ENCODE measurements around the gene TBCE.

Gene TBCE

GRCh38 chr1:235336903-235337302 is 30.3 kb upstream of the TBCE start:
- no peak overlapping the region for H3K4me2 ChIP-seq (ENCODE audit: insufficient read depth, low read length, poor library complexity, severe bottlenecking)
- H2BK15ac ChIP-seq (ENCODE audit: low read length): no peak overlapping the region
- no peak overlapping the region for H4K91ac ChIP-seq (ENCODE audit: low read depth, low read length, poor library complexity)
- H4K8ac ChIP-seq (ENCODE audit: low read depth, low read length): no peak overlapping the region
- H3K4me3 ChIP-seq (ENCODE audit: low read length in 2 of 2): no peak overlapping the region
- H2BK120ac ChIP-seq (ENCODE audit: low read depth, low read length): no peak overlapping the region
- H3K4ac ChIP-seq (ENCODE audit: low read length): no peak overlapping the region
- no CpG with 5 or more reads among the region's 4 CpGs for WGBS, 2 donors (ENCODE audit: extremely low coverage in 2 of 2, insufficient read length in 2 of 2, insufficient replicate concordance in 1 of 2)
- H3K4me1 ChIP-seq (ENCODE audit: control insufficient read depth in 2 of 2, insufficient read depth in 1 of 2, low read depth in 1 of 2, low read length in 2 of 2): no peaks in the 10 kb centered on the region
- no peak overlapping the region for H3K23ac ChIP-seq (ENCODE audit: low read depth, low read length, poor library complexity)
- no peak overlapping the region for H2BK5ac ChIP-seq (ENCODE audit: low read length)
- H2BK12ac ChIP-seq (ENCODE audit: low read length): no peak overlapping the region
- no peak overlapping the region for H3K27ac ChIP-seq (replicated peaks; ENCODE audit: low read length)
- H3K36me3 ChIP-seq (replicated peaks in 1 of 2; ENCODE audit: control insufficient read depth in 2 of 2, insufficient read depth in 2 of 2, low read length in 2 of 2): peaks cover 8 to 67% of the 10 kb centered on the region in 2 donors
- H2AK5ac ChIP-seq (ENCODE audit: low read depth, low read length): no peak overlapping the region
- no peak overlapping the region for H3K14ac ChIP-seq (ENCODE audit: low read length)
- no peak overlapping the region for H3K18ac ChIP-seq (ENCODE audit: low read length)
- no peak for DNase-seq (ENCODE audit: low spot score)
- H3K9me3 ChIP-seq (replicated peaks in 1 of 2; ENCODE audit: control insufficient read depth in 2 of 2, insufficient read depth in 1 of 2, low read depth in 1 of 2, low read length in 2 of 2): no peaks in the 10 kb centered on the region
- no peaks in the 10 kb centered on the region for H3K27me3 ChIP-seq (ENCODE audit: control insufficient read depth in 3 of 3, insufficient read depth in 3 of 3, low read depth in 1 of 3, low read length in 3 of 3)
- no peak overlapping the region for H2AFZ ChIP-seq (ENCODE audit: low read length)
- H3K9ac ChIP-seq (ENCODE audit: low read depth, low read length, poor library complexity): no peak overlapping the region
- H3K79me1 ChIP-seq (ENCODE audit: low read depth, low read length): no peaks in the 10 kb centered on the region

- H4K91ac ChIP-seq (ENCODE audit: low read depth, low read length, poor library complexity): no peak overlapping the region
- no peak overlapping the region for H2AK5ac ChIP-seq (ENCODE audit: low read depth, low read length)
- H2BK12ac ChIP-seq (ENCODE audit: low read length): no peak overlapping the region
- no peak overlapping the region for H3K14ac ChIP-seq (ENCODE audit: low read length)
- H3K4me3 ChIP-seq (ENCODE audit: low read length in 2 of 2): no peak overlapping the region
- H3K4me1 ChIP-seq (ENCODE audit: control insufficient read depth in 2 of 2, insufficient read depth in 1 of 2, low read depth in 1 of 2, low read length in 2 of 2): no peaks in the 10 kb centered on the region
- no peak overlapping the region for H3K9ac ChIP-seq (ENCODE audit: low read depth, low read length, poor library complexity)
- no peak overlapping the region for H2BK120ac ChIP-seq (ENCODE audit: low read depth, low read length)
- no peaks in the 10 kb centered on the region for H3K9me3 ChIP-seq (replicated peaks in 1 of 2; ENCODE audit: control insufficient read depth in 2 of 2, insufficient read depth in 1 of 2, low read depth in 1 of 2, low read length in 2 of 2)
- H3K4ac ChIP-seq (ENCODE audit: low read length): no peak overlapping the region
- no peaks in the 10 kb centered on the region for H3K79me1 ChIP-seq (ENCODE audit: low read depth, low read length)
- H3K36me3 ChIP-seq (replicated peaks in 1 of 2; ENCODE audit: control insufficient read depth in 2 of 2, insufficient read depth in 2 of 2, low read length in 2 of 2): peaks cover 14 to 83% of the 10 kb centered on the region in 2 donors
- no peak overlapping the region for H2AFZ ChIP-seq (ENCODE audit: low read length)
- DNase-seq (ENCODE audit: low spot score): no peak
- H3K4me2 ChIP-seq (ENCODE audit: insufficient read depth, low read length, poor library complexity, severe bottlenecking): no peak overlapping the region
- no peak overlapping the region for H3K27ac ChIP-seq (replicated peaks; ENCODE audit: low read length)
- H2BK5ac ChIP-seq (ENCODE audit: low read length): no peak overlapping the region
- H2BK15ac ChIP-seq (ENCODE audit: low read length): no peak overlapping the region
- H3K23ac ChIP-seq (ENCODE audit: low read depth, low read length, poor library complexity): no peak overlapping the region
- no CpG with 5 or more reads among the region's 8 CpGs for WGBS, 2 donors (ENCODE audit: extremely low coverage in 2 of 2, insufficient read length in 2 of 2, insufficient replicate concordance in 1 of 2)
- H3K18ac ChIP-seq (ENCODE audit: low read length): no peak overlapping the region
- no peak overlapping the region for H4K8ac ChIP-seq (ENCODE audit: low read depth, low read length)
- no peaks in the 10 kb centered on the region for H3K27me3 ChIP-seq (ENCODE audit: control insufficient read depth in 3 of 3, insufficient read depth in 3 of 3, low read depth in 1 of 3, low read length in 3 of 3)
Measured at GRCh38 chr1:235339746-235340145, 27.5 kb upstream of the TBCE start.

- Histone ChIP-seq H3K27ac (replicated peaks; ENCODE audit: low read length) (no peak overlapping the region), H3K79me1 (ENCODE audit: low read depth, low read length) (no peaks in the 10 kb centered on the region), H2BK12ac (ENCODE audit: low read length) (no peak overlapping the region), H3K4me1 (ENCODE audit: control insufficient read depth in 2 of 2, insufficient read depth in 1 of 2, low read depth in 1 of 2, low read length in 2 of 2) (no peaks in the 10 kb centered on the region), H3K18ac (ENCODE audit: low read length) (no peak overlapping the region), H4K91ac (ENCODE audit: low read depth, low read length, poor library complexity) (no peak overlapping the region), H3K36me3 (replicated peaks in 1 of 2; ENCODE audit: control insufficient read depth in 2 of 2, insufficient read depth in 2 of 2, low read length in 2 of 2) (peaks cover 14 to 82% of the 10 kb centered on the region in 2 donors), H3K14ac (ENCODE audit: low read length) (no peak overlapping the region), H3K9ac (ENCODE audit: low read depth, low read length, poor library complexity) (no peak overlapping the region), H2BK5ac (ENCODE audit: low read length) (no peak overlapping the region), H3K27me3 (ENCODE audit: control insufficient read depth in 3 of 3, insufficient read depth in 3 of 3, low read depth in 1 of 3, low read length in 3 of 3) (no peaks in the 10 kb centered on the region), H2BK15ac (ENCODE audit: low read length) (no peak overlapping the region), H4K8ac (ENCODE audit: low read depth, low read length) (no peak overlapping the region), H2AFZ (ENCODE audit: low read length) (no peak overlapping the region), H2AK5ac (ENCODE audit: low read depth, low read length) (no peak overlapping the region), H2BK120ac (ENCODE audit: low read depth, low read length) (no peak overlapping the region), H3K4me3 (ENCODE audit: low read length in 2 of 2) (no peak overlapping the region), H3K4ac (ENCODE audit: low read length) (no peak overlapping the region), H3K23ac (ENCODE audit: low read depth, low read length, poor library complexity) (no peak overlapping the region), H3K4me2 (ENCODE audit: insufficient read depth, low read length, poor library complexity, severe bottlenecking) (no peak overlapping the region), H3K9me3 (replicated peaks in 1 of 2; ENCODE audit: control insufficient read depth in 2 of 2, insufficient read depth in 1 of 2, low read depth in 1 of 2, low read length in 2 of 2) (no peaks in the 10 kb centered on the region)
- no CpG with 5 or more reads among the region's 1 CpG for WGBS, 2 donors (ENCODE audit: extremely low coverage in 2 of 2, insufficient read length in 2 of 2, insufficient replicate concordance in 1 of 2)
- DNase-seq (ENCODE audit: low spot score): no peak
Measured at GRCh38 chr1:235341334-235341733, 25.9 kb upstream of the TBCE start.

- no CpG with 5 or more reads among the region's 6 CpGs for WGBS, 2 donors (ENCODE audit: extremely low coverage in 2 of 2, insufficient read length in 2 of 2, insufficient replicate concordance in 1 of 2)
- no peak overlapping the region for H3K4ac ChIP-seq (ENCODE audit: low read length)
Measured at GRCh38 chr1:235342039-235342438, 25.2 kb upstream of the TBCE start.

More at GRCh38 chr1:235342039-235342438, 25.2 kb upstream of the TBCE start:
- Histone ChIP-seq H2AFZ (ENCODE audit: low read length) (no peak overlapping the region), H3K14ac (ENCODE audit: low read length) (no peak overlapping the region), H3K18ac (ENCODE audit: low read length) (no peak overlapping the region), H3K23ac (ENCODE audit: low read depth, low read length, poor library complexity) (no peak overlapping the region), H3K36me3 (replicated peaks in 1 of 2; ENCODE audit: control insufficient read depth in 2 of 2, insufficient read depth in 2 of 2, low read length in 2 of 2) (peaks cover 12 to 82% of the 10 kb centered on the region in 2 donors), H3K27me3 (ENCODE audit: control insufficient read depth in 3 of 3, insufficient read depth in 3 of 3, low read depth in 1 of 3, low read length in 3 of 3) (no peaks in the 10 kb centered on the region), H3K79me1 (ENCODE audit: low read depth, low read length) (no peaks in the 10 kb centered on the region), H3K9ac (ENCODE audit: low read depth, low read length, poor library complexity) (no peak overlapping the region), H3K27ac (replicated peaks; ENCODE audit: low read length) (no peak overlapping the region), H4K8ac (ENCODE audit: low read depth, low read length) (no peak overlapping the region), H4K91ac (ENCODE audit: low read depth, low read length, poor library complexity) (no peak overlapping the region), H2BK5ac (ENCODE audit: low read length) (no peak overlapping the region), H3K4me1 (ENCODE audit: control insufficient read depth in 2 of 2, insufficient read depth in 1 of 2, low read depth in 1 of 2, low read length in 2 of 2) (no peaks in the 10 kb centered on the region), H2BK12ac (ENCODE audit: low read length) (no peak overlapping the region), H3K9me3 (replicated peaks in 1 of 2; ENCODE audit: control insufficient read depth in 2 of 2, insufficient read depth in 1 of 2, low read depth in 1 of 2, low read length in 2 of 2) (no peaks in the 10 kb centered on the region), H2BK15ac (ENCODE audit: low read length) (no peak overlapping the region), H3K4me3 (ENCODE audit: low read length in 2 of 2) (no peak overlapping the region), H2AK5ac (ENCODE audit: low read depth, low read length) (no peak overlapping the region), H3K4me2 (ENCODE audit: insufficient read depth, low read length, poor library complexity, severe bottlenecking) (no peak overlapping the region), H2BK120ac (ENCODE audit: low read depth, low read length) (no peak overlapping the region)
- no peak for DNase-seq (ENCODE audit: low spot score)
